ENCODE measurements around the gene CAMTA1.

DNA sequence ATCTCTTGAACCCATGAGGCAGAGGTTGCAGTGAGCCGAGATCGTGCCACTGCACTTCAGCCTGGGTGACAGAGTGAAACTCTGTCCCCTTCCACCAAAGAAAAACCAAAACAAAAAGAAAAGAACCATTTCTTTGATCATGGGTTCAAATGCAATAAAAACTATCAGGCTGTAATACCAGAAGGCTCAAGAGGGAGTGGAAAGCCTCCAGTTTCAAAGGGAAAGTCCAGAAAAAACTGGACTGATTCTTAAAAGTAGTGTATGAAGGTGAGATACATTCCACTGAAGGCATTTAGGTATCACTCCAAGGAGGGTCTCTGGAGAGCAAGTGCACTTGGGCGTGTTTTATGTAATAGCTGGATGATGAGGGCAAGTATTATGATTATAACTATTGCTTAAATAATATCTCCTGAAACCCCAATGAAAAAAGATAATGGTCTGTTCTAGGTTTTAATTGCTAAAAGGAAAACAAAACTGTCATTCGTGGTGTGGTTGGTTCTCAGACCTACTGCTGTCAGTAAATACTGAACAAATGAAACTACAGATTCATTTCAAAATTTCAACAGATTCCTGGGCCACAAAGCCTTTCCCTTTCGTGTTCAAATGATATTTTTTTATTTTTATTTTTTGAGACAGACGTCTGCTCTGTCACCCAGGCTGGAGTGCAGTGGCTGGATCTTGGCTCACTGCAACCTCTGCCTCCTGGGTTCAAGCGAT is 6.0 kb upstream of the CAMTA1 start:
- TF ChIP-seq, protein P1, sequence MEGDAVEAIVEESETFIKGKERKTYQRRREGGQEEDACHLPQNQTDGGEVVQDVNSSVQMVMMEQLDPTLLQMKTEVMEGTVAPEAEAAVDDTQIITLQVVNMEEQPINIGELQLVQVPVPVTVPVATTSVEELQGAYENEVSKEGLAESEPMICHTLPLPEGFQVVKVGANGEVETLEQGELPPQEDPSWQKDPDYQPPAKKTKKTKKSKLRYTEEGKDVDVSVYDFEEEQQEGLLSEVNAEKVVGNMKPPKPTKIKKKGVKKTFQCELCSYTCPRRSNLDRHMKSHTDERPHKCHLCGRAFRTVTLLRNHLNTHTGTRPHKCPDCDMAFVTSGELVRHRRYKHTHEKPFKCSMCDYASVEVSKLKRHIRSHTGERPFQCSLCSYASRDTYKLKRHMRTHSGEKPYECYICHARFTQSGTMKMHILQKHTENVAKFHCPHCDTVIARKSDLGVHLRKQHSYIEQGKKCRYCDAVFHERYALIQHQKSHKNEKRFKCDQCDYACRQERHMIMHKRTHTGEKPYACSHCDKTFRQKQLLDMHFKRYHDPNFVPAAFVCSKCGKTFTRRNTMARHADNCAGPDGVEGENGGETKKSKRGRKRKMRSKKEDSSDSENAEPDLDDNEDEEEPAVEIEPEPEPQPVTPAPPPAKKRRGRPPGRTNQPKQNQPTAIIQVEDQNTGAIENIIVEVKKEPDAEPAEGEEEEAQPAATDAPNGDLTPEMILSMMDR (IDR thresholded peaks at IDR 0.05): no peak
- TF ChIP-seq POLR2A (IDR thresholded peaks at IDR 0.05): no peak

Measured in upper lobe of left lung (tissue), 4 donors.